Liver (tissue), 9 donors: ENCODE data around the gene TCP1. TPM values are rescaled to one million over a fixed set of nuclear protein-coding genes. Genes with fewer than 3 reads are reported as not detected.

ENCODE experiments used
- DNase-seq: peaks from one replicate; pipeline ENCODE4 v3.0.0-alpha.2; 2017; ENCODE audit warnings: low spot score
- H3K27ac ChIP-seq, 2 donors: one replicate each; pipeline ENCODE4 v1.7.0; 2013; ENCODE audit warnings: inconsistent platforms in 2 of 2, low read length in 2 of 2, control low read depth in 1 of 2, low read depth in 1 of 2, mild to moderate bottlenecking in 1 of 2
- H3K27me3 ChIP-seq, 4 donors: one replicate each; pipeline versions ENCODE4 v1.6.1 to v1.7.0; 2013; ENCODE audit warnings: low read length in 3 of 4, inconsistent platforms in 1 of 4, mild to moderate bottlenecking in 1 of 4, moderate library complexity in 1 of 4; ENCODE audit not compliant: control insufficient read depth in 4 of 4, insufficient read depth in 4 of 4
- H3K36me3 ChIP-seq, 4 donors: one replicate each; pipeline versions ENCODE4 v1.6.1 to v1.7.0; 2013; ENCODE audit warnings: low read length in 3 of 4, mild to moderate bottlenecking in 3 of 4, low read depth in 1 of 4, moderate library complexity in 1 of 4; ENCODE audit not compliant: control insufficient read depth in 4 of 4, insufficient read depth in 3 of 4
- H3K4me1 ChIP-seq, 4 donors: one replicate each; pipeline versions ENCODE4 v1.6.1 to v1.7.0; 2013; ENCODE audit warnings: low read length in 3 of 4, mild to moderate bottlenecking in 3 of 4, moderate library complexity in 1 of 4; ENCODE audit not compliant: control insufficient read depth in 4 of 4, insufficient read depth in 4 of 4
- H3K4me3 ChIP-seq, 3 donors: one replicate each; pipeline versions ENCODE4 v1.6.1 to v1.7.0; 2013; ENCODE audit warnings: low read length in 3 of 3, control low read depth in 1 of 3, low read depth in 1 of 3, mild to moderate bottlenecking in 1 of 3
- H3K9ac ChIP-seq, 2 donors: one replicate each; pipeline ENCODE4 v1.7.0; 2013; ENCODE audit warnings: low read length in 2 of 2, mild to moderate bottlenecking in 2 of 2, moderate library complexity in 2 of 2, control low read depth in 1 of 2, low read depth in 1 of 2
- H3K9me3 ChIP-seq, 4 donors: one replicate each; pipeline versions ENCODE4 v1.6.1 to v1.7.0; 2013; ENCODE audit warnings: low read length in 3 of 4; ENCODE audit not compliant: control insufficient read depth in 4 of 4
- ATF3 ChIP-seq: IDR thresholded peaks from 2 replicates; pipeline ENCODE4 v1.6.1; 2016; ENCODE audit warnings: antibody characterized with exemption
- CTCF ChIP-seq: fragments of 150-350 bp; IDR thresholded peaks from 2 replicates; pipeline ENCODE4 v1.5.1; 2017; ENCODE audit warnings: improper control_type of control experiment, low read depth, low read length; ENCODE audit not compliant: missing input control
- FOXA2 ChIP-seq: IDR thresholded peaks from 2 replicates; pipeline ENCODE4 v1.6.1; 2016; ENCODE audit warnings: antibody characterized with exemption
- MAX ChIP-seq: IDR thresholded peaks from 2 replicates; pipeline ENCODE4 v1.6.1; 2016; ENCODE audit warnings: antibody characterized with exemption
- NR2F2 ChIP-seq: IDR thresholded peaks from 2 replicates; pipeline ENCODE4 v1.6.1; 2016; ENCODE audit warnings: antibody characterized with exemption
- RAD21 ChIP-seq, 2 donors: IDR thresholded peaks; 2 replicates each; pipeline ENCODE4 v1.6.1; 2016; ENCODE audit warnings: antibody characterized with exemption in 2 of 2, mild to moderate bottlenecking in 2 of 2
- REST ChIP-seq: IDR thresholded peaks from 2 replicates; pipeline ENCODE4 v1.6.1; 2016; ENCODE audit warnings: antibody characterized with exemption, mild to moderate bottlenecking
- RXRA ChIP-seq, 2 donors: IDR thresholded peaks; 2 replicates each; pipeline ENCODE4 v1.6.1; 2017 to 2018; ENCODE audit warnings: antibody characterized with exemption in 2 of 2, mild to moderate bottlenecking in 1 of 2
- SP1 ChIP-seq: IDR thresholded peaks from 2 replicates; pipeline ENCODE4 v1.6.1; 2018; ENCODE audit warnings: antibody characterized with exemption, mild to moderate bottlenecking
- TAF1 ChIP-seq: conservative IDR thresholded peaks from 2 replicates; pipeline ENCODE4 v1.6.1; 2016; ENCODE audit warnings: antibody characterized with exemption, mild to moderate bottlenecking
- YY1 ChIP-seq: IDR thresholded peaks from 2 replicates; pipeline ENCODE4 v1.6.1; 2016; ENCODE audit warnings: antibody characterized with exemption, mild to moderate bottlenecking
- ZBTB33 ChIP-seq: IDR thresholded peaks from 2 replicates; pipeline ENCODE4 v1.6.1; 2016; ENCODE audit warnings: antibody characterized with exemption
- WGBS: extraction: QIAGEN DNeasy Blood & Tissue Kit; methylation state at CpG from one replicate; pipeline ENCODE4 v1.1.7; 2013; 5-methylcytosine and 5-hydroxymethylcytosine counted together
- polyA plus RNA-seq, 2 donors: library from polyadenylated mRNA; stranded (reverse) in 1 of 2; unstranded in 1 of 2; fragments of 200-250 nt in 1 of 2; fragments of >200 nt in 1 of 2; fragmentation: Nextera tagmentation in 1 of 2; extraction: Ambion mirVana in 1 of 2; gene quantifications; one replicate each; pipeline versions ENCODE4 v1.2.1 to v1.2.3, GENCODE V29; 2013 to 2015
- total RNA-seq, 2 donors: library from RNA; depleted of rRNA; stranded (reverse); fragments of >200 nt; gene quantifications; one replicate each; pipeline ENCODE4 v1.2.3, GENCODE V29; 2014
- donor health status: healthy.
- donor health status: healthy.
- donor health status: healthy.
- donor health status: healthy.
- donor health status: healthy.

TCP1 gene
- total and polyA plus RNA-seq, 4 donors, result 59.5 to 155 (median 94.3) TPM

GRCh38 chr6:159777240-159777904 lies 12.0 kb downstream of the TCP1 start:
- no peak for DNase-seq

GRCh38 chr6:159772196-159772595 lies 17.2 kb downstream of the TCP1 start:
- H3K4me1 ChIP-seq, result no peaks in the 10 kb centered on the region
- H3K36me3 ChIP-seq, result peaks cover 17 to 82% (median 66%) of the 10 kb centered on the region in 4 donors
- no peaks in the 10 kb centered on the region for H3K9me3 ChIP-seq
- DNase-seq, result no peak
- H3K27ac ChIP-seq, result no peak overlapping the region
- no peak overlapping the region for H3K4me3 ChIP-seq
- TF ChIP-seq CTCF (no peak), RAD21 (IDR thresholded peaks at IDR 0.05) (no peak), TAF1 (no peak)
- H3K9ac ChIP-seq, result no peak overlapping the region
- 0% methylated on average over 1 of the region's 1 CpG for WGBS
- H3K27me3 ChIP-seq, result no peaks in the 10 kb centered on the region

More at GRCh38 chr6:159777240-159777904, 12.0 kb downstream of the TCP1 start:
- TF ChIP-seq REST, result no peak
- no peak for TF ChIP-seq RXRA (IDR thresholded peaks at IDR 0.05)
- TF ChIP-seq FOXA2, result no peak
- no peak for TF ChIP-seq SP1
- TF ChIP-seq MAX, result no peak
- TF ChIP-seq NR2F2, result no peak
- TF ChIP-seq RAD21 (IDR thresholded peaks at IDR 0.05), result no peak
- no peak for TF ChIP-seq TAF1
- no peak overlapping the region for H3K4me3 ChIP-seq
- H3K27ac ChIP-seq, result no peak overlapping the region
- H3K9me3 ChIP-seq, result no peaks in the 10 kb centered on the region
- no peak overlapping the region for H3K9ac ChIP-seq
- H3K36me3 ChIP-seq, result peaks cover 8 to 85% (median 77%) of the 10 kb centered on the region in 4 donors
- H3K4me1 ChIP-seq, result peaks cover 0 to 2% (median 0%) of the 10 kb centered on the region in 4 donors
- H3K27me3 ChIP-seq, result no peaks in the 10 kb centered on the region
- WGBS, result 83% methylated on average over 7 of the region's 7 CpGs

GRCh38 chr6:159769470-159769869 lies 19.9 kb downstream of the TCP1 start:
- DNase-seq, result no peak
- peaks cover 14 to 69% (median 50%) of the 10 kb centered on the region in 4 donors for H3K36me3 ChIP-seq
- H3K9me3 ChIP-seq, result no peaks in the 10 kb centered on the region
- no peak overlapping the region for H3K9ac ChIP-seq
- no peak overlapping the region for H3K27ac ChIP-seq
- no peaks in the 10 kb centered on the region for H3K27me3 ChIP-seq
- H3K4me1 ChIP-seq, result peaks cover 0 to 9% (median 4%) of the 10 kb centered on the region in 4 donors
- TF ChIP-seq ZBTB33, result no peak
- TF ChIP-seq ATF3, result no peak
- no peak for TF ChIP-seq YY1
- no peak overlapping the region for H3K4me3 ChIP-seq
